GM12872 (cell line): Measurements from ENCODE around the gene TIMM10.

ENCODE experiments used
- CTCF ChIP-seq: IDR thresholded peaks from 3 replicates; pipeline ENCODE4 v1.5.1; 2011; ENCODE audit warnings: low read depth, mild to moderate bottlenecking, low read length, moderate library complexity; ENCODE audit not compliant: insufficient read depth

Gene TIMM10

GRCh38 chr11:57479911-57480310, 50.6 kb downstream of the TIMM10 start:
- TF ChIP-seq CTCF, result no peak

- no peak for TF ChIP-seq CTCF
Measured at GRCh38 chr11:57479021-57479663, 51.4 kb downstream of the TIMM10 start.
